Upper lobe of left lung (tissue), 6 donors: Measurements from ENCODE around the gene RPL3. TPM values are rescaled to one million over a fixed set of nuclear protein-coding genes. Genes with fewer than 3 reads are reported as not detected.

ENCODE experiments used
- ATAC-seq, 2 donors: fragments of 200-7000 bp; cut with Tn5 transposase; one replicate each; pipeline ENCODE4 v1.9.1; 2022; ENCODE audit warnings: mild to moderate bottlenecking in 2 of 2, moderate library complexity in 2 of 2; ENCODE audit not compliant: low FRiP score in 2 of 2
- DNase-seq, 2 donors: peaks; one replicate each; pipeline ENCODE4 v3.0.0-alpha.2; 2019 to 2020
- H3K27ac ChIP-seq, 4 donors: fragments of 200-600 bp; sonication (generic); one replicate each; pipeline ENCODE4 v1.5.1; 2016 to 2019
- H3K27me3 ChIP-seq, 4 donors: fragments of 200-600 bp; sonication (generic); one replicate each; pipeline ENCODE4 v1.5.1; 2017 to 2019
- H3K36me3 ChIP-seq, 4 donors: fragments of 200-600 bp; sonication (generic); one replicate each; pipeline ENCODE4 v1.5.1; 2016 to 2019
- H3K4me1 ChIP-seq, 4 donors: fragments of 200-600 bp; sonication (generic); one replicate each; pipeline ENCODE4 v1.5.1; 2018 to 2019
- H3K4me3 ChIP-seq, 4 donors: fragments of 200-600 bp; sonication (generic); one replicate each; pipeline ENCODE4 v1.5.1; 2017 to 2019; ENCODE audit warnings: mild to moderate bottlenecking in 2 of 4, moderate library complexity in 1 of 4
- H3K9me3 ChIP-seq, 4 donors: fragments of 200-600 bp; sonication (generic); one replicate each; pipeline ENCODE4 v1.5.1; 2018 to 2019
- EP300 ChIP-seq, 4 donors: sonication (generic); formaldehyde crosslinking; IDR thresholded peaks; one replicate each; pipeline ENCODE4 v1.5.1; 2017; ENCODE audit warnings: antibody characterized with exemption in 4 of 4, control low read depth in 2 of 4
- POLR2A ChIP-seq, 4 donors: fragments of 450-650 bp; IDR thresholded peaks; one replicate each; pipeline ENCODE4 v1.5.1; 2016 to 2017; ENCODE audit warnings: antibody characterized with exemption in 4 of 4, mild to moderate bottlenecking in 2 of 4
- POLR2AphosphoS5 ChIP-seq, 2 donors: sonication (generic); formaldehyde crosslinking; IDR thresholded peaks; one replicate each; pipeline ENCODE4 v1.5.1; 2017; ENCODE audit warnings: antibody characterized with exemption in 2 of 2
- WGBS, 2 donors: methylation state at CpG; one replicate each; pipeline ENCODE4 v1.1.5; 2017 to 2018; 5-methylcytosine and 5-hydroxymethylcytosine counted together
- total RNA-seq, 6 donors: library from RNA; depleted of rRNA in 4 of 6; stranded (reverse); fragments of >200 nt in 4 of 6; gene quantifications; one replicate each; pipeline versions ENCODE4 v1.1.0 to v1.2.1, GENCODE V29; 2016 to 2021
- TF ChIP-seq, protein P1 (sequence below), 6 experiments: fragments of 450-650 bp in 4 of 6; fragments of 200-600 bp in 2 of 6; sonication (generic) in 2 of 6; IDR thresholded peaks; one replicate each; pipeline ENCODE4 v1.5.1; 2016 to 2019; ENCODE audit warnings: antibody characterized with exemption in 6 of 6
- donor health status: DM: no; HTN: no; CAD: no; lungs with moderate emphysema.
- donor health status: DM: no; HTN: yes; CAD: no; lungs with severe emphysema.

The RPL3 gene
- total RNA-seq, 6 donors from 2014 or later = 1,194 to 1,833 (median 1,624) TPM

DNA sequence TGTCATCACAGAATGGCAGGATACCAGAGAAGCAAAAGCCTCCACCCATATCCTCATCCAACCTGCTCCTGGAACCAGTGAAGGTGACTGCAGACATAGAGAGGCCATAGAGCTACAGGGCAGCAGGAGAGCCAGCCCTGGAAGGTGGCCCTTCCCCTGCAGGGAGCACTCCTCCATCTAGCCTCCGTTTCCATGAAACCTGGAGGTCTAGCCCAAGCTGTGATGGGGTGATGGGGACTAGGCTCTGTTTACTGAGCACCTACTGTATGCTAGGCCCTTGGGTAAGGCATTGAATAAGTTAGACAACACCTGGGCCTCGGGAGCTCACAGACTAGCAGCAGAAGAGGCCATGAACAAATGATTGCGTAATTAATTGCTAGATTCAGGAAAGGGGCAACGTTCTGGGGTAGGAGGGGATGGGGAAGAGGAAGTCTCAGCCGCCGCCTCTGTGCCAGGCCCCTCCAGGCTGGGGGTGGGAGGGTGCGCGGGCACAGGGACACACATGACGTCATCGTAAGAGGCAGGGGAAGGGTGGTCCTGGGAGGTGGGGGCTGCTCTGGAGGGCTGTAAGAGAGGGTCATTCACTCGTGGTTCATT, 29.6 kb upstream of the RPL3 start:
- WGBS, 2 donors = 15 to 23% methylated on average over 10 to 11 of the region's 11 CpGs
- H3K4me1 ChIP-seq = peaks cover 12 to 18% (median 14%) of the 10 kb centered on the region in 4 donors
- H3K9me3 ChIP-seq = no peaks in the 10 kb centered on the region
- H3K27me3 ChIP-seq = no peaks in the 10 kb centered on the region
- ATAC-seq (peak; percentile 55 to 56), DNase-seq (peak; percentile 47 to 76)
- no peak for TF ChIP-seq POLR2A (IDR thresholded peaks at IDR 0.05)
- TF ChIP-seq, protein P1, sequence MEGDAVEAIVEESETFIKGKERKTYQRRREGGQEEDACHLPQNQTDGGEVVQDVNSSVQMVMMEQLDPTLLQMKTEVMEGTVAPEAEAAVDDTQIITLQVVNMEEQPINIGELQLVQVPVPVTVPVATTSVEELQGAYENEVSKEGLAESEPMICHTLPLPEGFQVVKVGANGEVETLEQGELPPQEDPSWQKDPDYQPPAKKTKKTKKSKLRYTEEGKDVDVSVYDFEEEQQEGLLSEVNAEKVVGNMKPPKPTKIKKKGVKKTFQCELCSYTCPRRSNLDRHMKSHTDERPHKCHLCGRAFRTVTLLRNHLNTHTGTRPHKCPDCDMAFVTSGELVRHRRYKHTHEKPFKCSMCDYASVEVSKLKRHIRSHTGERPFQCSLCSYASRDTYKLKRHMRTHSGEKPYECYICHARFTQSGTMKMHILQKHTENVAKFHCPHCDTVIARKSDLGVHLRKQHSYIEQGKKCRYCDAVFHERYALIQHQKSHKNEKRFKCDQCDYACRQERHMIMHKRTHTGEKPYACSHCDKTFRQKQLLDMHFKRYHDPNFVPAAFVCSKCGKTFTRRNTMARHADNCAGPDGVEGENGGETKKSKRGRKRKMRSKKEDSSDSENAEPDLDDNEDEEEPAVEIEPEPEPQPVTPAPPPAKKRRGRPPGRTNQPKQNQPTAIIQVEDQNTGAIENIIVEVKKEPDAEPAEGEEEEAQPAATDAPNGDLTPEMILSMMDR (IDR thresholded peaks at IDR 0.05) = no peak
- TF ChIP-seq POLR2AphosphoS5 (IDR thresholded peaks at IDR 0.05) = no peak
- TF ChIP-seq EP300 (IDR thresholded peaks at IDR 0.05) = no peak
- peak overlapping the region in 1 of 4 donors; percentile 77 for H3K27ac ChIP-seq
- H3K36me3 ChIP-seq = no peaks in the 10 kb centered on the region
- H3K4me3 ChIP-seq = peak overlapping the region; percentile 38 to 79 (median 72)

DNA sequence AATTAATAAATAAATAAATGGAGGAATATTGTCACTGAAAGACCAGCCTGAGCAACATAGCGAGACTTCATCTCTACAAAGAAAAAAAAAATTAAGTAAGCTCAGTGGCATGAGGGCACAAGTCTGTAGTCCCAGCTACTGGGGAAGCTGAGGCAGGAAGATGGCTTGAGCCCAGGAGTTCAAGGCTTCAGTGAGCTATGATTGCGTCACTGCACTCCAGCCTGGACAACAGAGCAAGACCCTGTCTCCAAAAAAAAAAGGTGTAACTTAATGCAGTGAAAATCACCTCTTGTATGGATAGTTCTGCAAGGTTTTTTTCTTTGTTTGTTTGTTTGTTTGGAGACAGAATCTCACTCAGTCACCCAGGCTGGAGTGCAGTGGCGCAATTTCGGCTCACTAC, 25.8 kb upstream of the RPL3 start:
- no peak for DNase-seq
- Histone ChIP-seq H3K36me3 (no peaks in the 10 kb centered on the region), H3K9me3 (no peaks in the 10 kb centered on the region), H3K27me3 (no peaks in the 10 kb centered on the region), H3K4me1 (peaks cover 7 to 17% (median 11%) of the 10 kb centered on the region in 4 donors), H3K27ac (no peak overlapping the region), H3K4me3 (no peak overlapping the region)
- no peak for ATAC-seq
- WGBS, 2 donors = 92% methylated on average over 4 of the region's 4 CpGs
- TF ChIP-seq POLR2A (IDR thresholded peaks at IDR 0.05) (no peak), EP300 (IDR thresholded peaks at IDR 0.05) (no peak), POLR2AphosphoS5 (IDR thresholded peaks at IDR 0.05) (no peak)
- TF ChIP-seq, protein P1 (IDR thresholded peaks at IDR 0.05) = no peak

DNA sequence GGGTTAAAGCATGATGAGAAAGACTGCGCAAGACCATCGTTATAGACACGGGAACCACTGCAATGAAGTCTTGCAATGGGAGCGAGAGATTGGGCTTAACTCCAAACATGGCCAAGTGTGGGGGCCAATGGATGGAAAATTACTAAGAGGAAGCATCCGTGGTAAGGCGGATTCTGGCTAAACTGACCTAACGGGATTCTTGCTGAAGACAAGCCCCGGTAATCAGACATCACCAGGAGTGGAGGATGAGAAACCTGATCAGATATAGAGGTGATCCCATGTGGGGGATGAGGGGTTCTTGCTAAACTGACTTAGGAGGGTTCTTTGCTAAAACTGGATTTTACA, 24.6 kb upstream of the RPL3 start:
- DNase-seq (no peak), ATAC-seq (no peak)
- H3K9me3 ChIP-seq = no peaks in the 10 kb centered on the region
- 74 to 84% methylated on average over 8 of the region's 8 CpGs for WGBS, 2 donors
- no peaks in the 10 kb centered on the region for H3K27me3 ChIP-seq
- no peak for TF ChIP-seq POLR2A (IDR thresholded peaks at IDR 0.05)
- TF ChIP-seq, protein P1 (IDR thresholded peaks at IDR 0.05) = no peak
- TF ChIP-seq POLR2AphosphoS5 (IDR thresholded peaks at IDR 0.05) = no peak
- no peak for TF ChIP-seq EP300 (IDR thresholded peaks at IDR 0.05)
- H3K4me3 ChIP-seq = no peak overlapping the region
- H3K4me1 ChIP-seq = peaks cover 2 to 8% (median 5%) of the 10 kb centered on the region in 4 donors
- no peak overlapping the region for H3K27ac ChIP-seq
- H3K36me3 ChIP-seq = no peaks in the 10 kb centered on the region

DNA sequence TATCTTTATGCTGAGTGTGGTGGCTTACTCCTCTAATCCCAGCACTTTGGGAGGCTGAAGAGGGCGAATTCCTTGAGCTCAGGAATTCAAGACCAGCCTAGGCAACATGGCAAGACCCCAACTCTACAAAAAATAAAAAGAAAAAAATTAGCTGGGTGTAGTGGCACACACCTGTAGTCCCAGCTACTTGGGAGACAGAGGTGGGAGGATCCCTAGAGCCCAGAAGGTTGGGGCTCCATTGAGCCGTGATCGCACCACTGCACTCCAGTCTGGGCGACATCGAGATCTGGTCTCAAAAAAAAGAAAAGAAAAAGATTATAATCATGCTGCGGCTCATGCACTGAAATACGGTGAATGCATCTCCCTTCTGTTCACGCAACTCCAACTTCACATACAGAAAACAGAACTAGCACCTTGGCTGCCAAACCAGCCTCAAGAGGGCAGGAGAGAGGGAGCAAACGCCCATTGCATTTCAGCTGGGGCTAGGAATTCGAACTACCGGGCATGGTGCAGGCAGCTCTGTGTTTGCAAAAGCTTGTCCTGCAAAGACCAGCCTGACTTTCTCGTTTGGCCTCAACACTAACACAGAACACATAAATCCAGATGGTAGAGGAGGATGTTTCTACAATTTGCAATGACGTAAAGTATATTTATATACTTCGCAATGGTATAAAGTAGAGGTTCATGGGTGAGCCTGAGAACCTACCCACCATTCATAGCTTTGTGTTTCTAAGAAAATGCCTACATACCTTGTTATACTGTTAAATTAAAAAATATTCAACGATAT, 24.0 kb upstream of the RPL3 start:
- Histone ChIP-seq H3K9me3 (no peaks in the 10 kb centered on the region), H3K27ac (no peak overlapping the region), H3K4me3 (no peak overlapping the region), H3K4me1 (peaks cover 0 to 6% (median 3%) of the 10 kb centered on the region in 4 donors), H3K36me3 (no peaks in the 10 kb centered on the region), H3K27me3 (no peaks in the 10 kb centered on the region)
- ATAC-seq (peak in 1 of 2 donors; percentile 67), DNase-seq (peak in 1 of 2 donors; percentile 61)
- WGBS, 2 donors = 20 to 33% methylated on average over 14 to 15 of the region's 15 CpGs
- no peak for TF ChIP-seq EP300 (IDR thresholded peaks at IDR 0.05)
- TF ChIP-seq, protein P1 (IDR thresholded peaks at IDR 0.05) = peak; percentile 29 to 49 (median 40)
